Spinal cord (tissue), 10 donors: ENCODE data around the gene ST7. TPM values are rescaled to one million over a fixed set of nuclear protein-coding genes. Genes with fewer than 3 reads are reported as not detected.

Source experiments
- DNase-seq, 6 donors: peaks; one replicate each; pipeline versions ENCODE4 v3.0.0 to v3.0.0-alpha.2; 2013 to 2015; ENCODE audit warnings: low spot score in 6 of 6, low read depth in 4 of 6
- H3K27ac ChIP-seq: one replicate; pipeline ENCODE4 v1.5.1; 2013; ENCODE audit warnings: low read depth, low read length, control low read depth
- H3K27me3 ChIP-seq: one replicate; pipeline ENCODE4 v1.6.1; 2013; ENCODE audit warnings: low read length; ENCODE audit not compliant: control insufficient read depth, insufficient read depth
- H3K36me3 ChIP-seq: one replicate; pipeline ENCODE4 v1.6.1; 2013; ENCODE audit warnings: low read length; ENCODE audit not compliant: control insufficient read depth, insufficient read depth
- H3K4me1 ChIP-seq: one replicate; pipeline ENCODE4 v1.6.1; 2013; ENCODE audit warnings: low read length; ENCODE audit not compliant: control insufficient read depth, insufficient read depth
- H3K4me3 ChIP-seq: one replicate; pipeline ENCODE4 v1.5.1; 2013; ENCODE audit warnings: low read depth, low read length, control low read depth
- H3K9me3 ChIP-seq: one replicate; pipeline ENCODE4 v1.6.1; 2013; ENCODE audit warnings: low read length; ENCODE audit not compliant: control insufficient read depth, insufficient read depth
- WGBS: methylation state at CpG from one replicate; pipeline ENCODE4 v1.1.5; 2013; ENCODE audit warnings: missing lambda C conversion rate; ENCODE audit not compliant: insufficient coverage; 5-methylcytosine and 5-hydroxymethylcytosine counted together
- polyA plus RNA-seq, 2 donors: library from polyadenylated mRNA; unstranded; fragments of 120-200 nt; gene quantifications; one replicate each; pipeline ENCODE4 v1.2.1, GENCODE V29; 2013; ENCODE audit not compliant: insufficient read length in 2 of 2
- total RNA-seq, 2 donors: library from RNA; depleted of rRNA in 1 of 2; stranded (reverse); fragments of 120-200 nt in 1 of 2; fragments of >200 nt in 1 of 2; gene quantifications; one replicate each; pipeline versions ENCODE4 v1.2.3 to v1.2.4, GENCODE V29; 2013 to 2014
- donor health status: healthy.

The ST7 gene
- total and polyA plus RNA-seq, 4 donors, result 27.0 to 35.7 (median 31.8) TPM

DNA sequence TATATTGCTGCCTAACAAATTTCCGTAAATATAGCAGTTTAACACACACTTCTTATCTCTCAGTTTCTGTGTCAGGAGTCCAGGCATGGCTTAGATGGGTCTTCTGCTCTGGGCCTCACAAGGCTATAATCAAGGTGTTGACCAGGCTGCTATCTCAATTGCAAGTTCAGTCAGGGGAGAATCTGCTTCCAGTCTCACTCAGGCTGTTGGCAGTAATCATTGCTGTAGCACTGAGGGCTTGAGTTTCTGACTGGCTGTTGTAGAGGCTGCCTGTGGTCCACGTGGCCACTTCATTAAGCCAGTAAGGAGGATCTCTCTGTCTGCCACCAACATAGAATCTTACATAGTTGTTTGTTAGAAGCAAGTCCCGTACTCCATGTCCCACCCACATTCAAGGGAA is 138.4 kb downstream of the ST7 start:
- Histone ChIP-seq H3K27me3 (no peaks in the 10 kb centered on the region), H3K4me1 (peaks cover 8% of the 10 kb centered on the region), H3K9me3 (no peaks in the 10 kb centered on the region), H3K27ac (no peak overlapping the region), H3K4me3 (no peak overlapping the region), H3K36me3 (no peaks in the 10 kb centered on the region)
- no CpG with 5 or more reads among the region's 3 CpGs for WGBS
- no peak for DNase-seq

DNA sequence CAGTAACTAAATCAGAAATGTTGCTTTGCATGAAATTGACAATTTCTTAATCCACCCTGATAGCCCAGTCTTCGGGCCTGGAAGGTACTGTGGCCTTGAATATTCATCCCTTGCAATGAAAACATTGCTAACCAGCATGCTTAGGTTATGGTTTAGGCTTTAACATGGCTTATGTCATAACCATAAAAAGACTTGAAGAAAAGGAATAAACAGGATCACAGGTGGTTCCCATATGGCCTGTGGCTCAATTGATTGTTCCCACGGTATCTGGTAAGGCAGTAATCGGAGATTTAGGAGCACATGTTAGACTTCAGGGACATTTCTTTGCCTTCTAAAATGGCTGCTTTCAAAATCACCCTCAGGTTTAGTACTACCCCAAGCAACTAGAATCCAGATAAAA is 139.5 kb downstream of the ST7 start:
- Histone ChIP-seq H3K9me3 (no peaks in the 10 kb centered on the region), H3K27me3 (no peaks in the 10 kb centered on the region), H3K4me3 (no peak overlapping the region), H3K27ac (no peak overlapping the region), H3K4me1 (peaks cover 8% of the 10 kb centered on the region), H3K36me3 (no peaks in the 10 kb centered on the region)
- DNase-seq, result no peak
- 44% methylated on average over 2 of the region's 3 CpGs for WGBS

DNA sequence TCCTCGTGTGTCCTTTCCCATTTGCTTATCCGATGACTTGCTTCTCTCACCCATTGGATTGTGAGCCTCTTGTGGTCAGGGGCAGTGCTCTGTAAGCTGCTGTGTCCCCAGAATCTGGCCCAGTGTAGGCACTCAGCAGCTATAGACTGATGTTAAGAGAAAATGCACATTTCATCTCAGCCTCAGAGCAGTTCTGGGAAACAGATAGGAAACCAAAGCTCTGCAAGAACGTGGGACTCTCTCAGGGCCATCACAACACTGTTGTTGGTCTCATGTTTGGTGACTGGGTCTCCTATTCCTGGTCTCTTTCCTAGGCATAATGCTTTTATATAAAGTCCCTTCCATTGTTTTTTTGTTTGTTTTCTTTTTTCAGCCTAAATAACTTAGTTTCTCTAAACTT is 141.2 kb downstream of the ST7 start:
- DNase-seq, result no peak
- no peaks in the 10 kb centered on the region for H3K27me3 ChIP-seq
- no peak overlapping the region for H3K4me3 ChIP-seq
- H3K36me3 ChIP-seq, result no peaks in the 10 kb centered on the region
- WGBS, result 86% methylated on average over 1 of the region's 3 CpGs
- peaks cover 8% of the 10 kb centered on the region for H3K4me1 ChIP-seq
- no peaks in the 10 kb centered on the region for H3K9me3 ChIP-seq
- H3K27ac ChIP-seq, result no peak overlapping the region

DNA sequence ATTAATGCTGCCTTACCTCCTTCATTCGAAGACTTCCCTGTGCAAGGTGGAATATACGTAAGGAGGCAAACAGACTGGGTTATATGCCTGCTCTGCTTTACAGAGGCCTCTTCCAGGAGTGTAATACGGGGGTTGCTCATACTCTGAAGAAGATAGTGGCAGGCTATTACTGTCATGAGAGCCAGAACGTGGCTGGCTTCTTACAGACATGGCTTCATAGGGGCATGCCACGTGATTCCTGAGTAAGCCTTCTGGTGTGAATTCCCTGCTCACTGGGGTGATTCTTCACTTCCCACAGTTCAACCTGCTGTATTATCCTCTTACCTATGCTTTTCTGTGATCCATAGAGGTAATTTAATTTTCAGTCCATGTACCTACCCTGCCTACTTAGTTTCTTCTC is 141.8 kb downstream of the ST7 start:
- no peaks in the 10 kb centered on the region for H3K36me3 ChIP-seq
- H3K4me1 ChIP-seq, result peaks cover 8% of the 10 kb centered on the region
- WGBS, result 75% methylated on average over 3 of the region's 5 CpGs
- no peak overlapping the region for H3K4me3 ChIP-seq
- no peaks in the 10 kb centered on the region for H3K27me3 ChIP-seq
- no peaks in the 10 kb centered on the region for H3K9me3 ChIP-seq
- H3K27ac ChIP-seq, result no peak overlapping the region
- no peak for DNase-seq

- no CpG with 5 or more reads among the region's 4 CpGs for WGBS
- peak in 1 of 6 donors; percentile 44 for DNase-seq
- no peaks in the 10 kb centered on the region for H3K9me3 ChIP-seq
- H3K4me1 ChIP-seq, result peaks cover 5% of the 10 kb centered on the region
- no peak overlapping the region for H3K4me3 ChIP-seq
- no peak overlapping the region for H3K27ac ChIP-seq
- H3K27me3 ChIP-seq, result no peaks in the 10 kb centered on the region
- H3K36me3 ChIP-seq, result no peaks in the 10 kb centered on the region
Observed at GRCh38 chr7:117096330-117096729, 143.0 kb downstream of the ST7 start.

GRCh38 chr7:117096942-117097341 is 143.6 kb downstream of the ST7 start:
- DNase-seq, result peak in 1 of 6 donors; percentile 55
- Histone ChIP-seq H3K27me3 (no peaks in the 10 kb centered on the region), H3K9me3 (no peaks in the 10 kb centered on the region), H3K4me1 (peaks cover 2% of the 10 kb centered on the region), H3K36me3 (no peaks in the 10 kb centered on the region), H3K4me3 (no peak overlapping the region), H3K27ac (no peak overlapping the region)

DNA sequence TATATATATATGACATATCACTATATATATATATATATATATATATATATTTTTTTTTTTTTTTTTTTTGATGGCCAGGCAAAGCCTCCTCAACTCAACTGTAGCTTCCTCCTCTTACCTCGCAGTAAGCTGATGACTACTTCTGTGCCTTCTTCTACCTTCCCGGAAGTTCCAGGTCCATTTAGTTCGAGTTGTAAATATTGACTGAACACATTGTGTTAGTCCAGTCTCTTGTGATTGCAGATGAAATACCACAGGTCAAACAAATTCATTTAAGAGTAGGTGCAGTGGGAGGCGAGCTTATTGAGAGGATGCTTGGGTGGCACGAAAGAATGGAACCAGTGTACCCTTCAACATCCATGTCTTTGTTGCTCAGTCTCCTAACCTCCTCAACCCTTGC is 144.6 kb downstream of the ST7 start:
- H3K27ac ChIP-seq, result no peak overlapping the region
- no peaks in the 10 kb centered on the region for H3K9me3 ChIP-seq
- no peak overlapping the region for H3K4me3 ChIP-seq
- H3K4me1 ChIP-seq, result no peaks in the 10 kb centered on the region
- WGBS, result 100% methylated on average over 2 of the region's 5 CpGs
- H3K36me3 ChIP-seq, result no peaks in the 10 kb centered on the region
- no peak for DNase-seq
- H3K27me3 ChIP-seq, result no peaks in the 10 kb centered on the region

GRCh38 chr7:117098457-117098856 is 145.2 kb downstream of the ST7 start:
- H3K27ac ChIP-seq, result no peak overlapping the region
- H3K36me3 ChIP-seq, result no peaks in the 10 kb centered on the region
- H3K27me3 ChIP-seq, result no peaks in the 10 kb centered on the region
- no peaks in the 10 kb centered on the region for H3K4me1 ChIP-seq
- DNase-seq, result no peak
- no peaks in the 10 kb centered on the region for H3K9me3 ChIP-seq
- no peak overlapping the region for H3K4me3 ChIP-seq
- WGBS, result no CpG with 5 or more reads among the region's 1 CpG

GRCh38 chr7:117101026-117101425 is 147.7 kb downstream of the ST7 start:
- Histone ChIP-seq H3K4me1 (no peaks in the 10 kb centered on the region), H3K27me3 (no peaks in the 10 kb centered on the region), H3K4me3 (no peak overlapping the region), H3K36me3 (no peaks in the 10 kb centered on the region), H3K27ac (no peak overlapping the region), H3K9me3 (no peaks in the 10 kb centered on the region)
- no CpG with 5 or more reads among the region's 2 CpGs for WGBS
- DNase-seq, result no peak

DNA sequence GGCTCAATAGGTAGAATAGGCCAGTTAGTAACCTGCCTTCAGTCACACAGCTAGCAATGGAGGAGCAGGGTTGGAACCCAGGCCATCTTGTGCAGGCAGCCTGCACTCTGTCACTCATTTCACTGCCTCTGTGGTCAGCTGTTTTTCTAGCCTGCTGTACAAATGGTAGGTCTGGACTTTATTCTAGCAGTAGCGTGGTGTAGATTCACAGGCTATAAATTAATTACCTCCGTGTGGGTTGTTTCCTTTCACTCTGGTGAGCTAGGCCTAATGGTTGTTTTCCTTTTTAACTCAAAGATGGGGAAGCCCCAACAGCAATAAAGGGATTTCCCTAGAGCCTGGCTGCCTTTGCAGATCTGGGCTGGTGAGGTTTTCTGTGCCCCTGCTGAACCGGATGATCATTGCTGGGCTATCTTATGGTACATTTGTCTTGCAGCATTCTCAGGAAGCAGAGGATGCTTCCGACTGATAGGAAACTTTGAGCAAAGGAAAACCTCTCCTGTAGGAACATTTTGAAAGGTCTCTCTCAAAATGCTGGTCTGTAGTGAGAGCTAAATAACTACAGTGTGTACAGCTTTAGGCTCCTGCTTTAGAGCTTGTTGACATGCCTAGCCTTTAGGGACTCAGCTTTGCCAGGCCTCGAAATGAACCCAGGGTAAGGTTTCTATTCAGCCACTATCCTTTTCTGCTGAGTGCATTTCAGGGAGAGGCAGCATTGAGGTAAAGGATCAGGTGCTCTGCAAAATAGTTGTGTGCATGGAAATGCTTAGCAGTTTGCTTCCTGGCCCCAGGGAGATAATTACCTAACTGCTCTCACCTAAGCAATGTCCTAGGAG is 157.4 kb downstream of the ST7 start:
- no peaks in the 10 kb centered on the region for H3K4me1 ChIP-seq

More for the DNA sequence above, 157.4 kb downstream of the ST7 start:
- H3K27me3 ChIP-seq, result no peaks in the 10 kb centered on the region
- H3K36me3 ChIP-seq, result no peaks in the 10 kb centered on the region
- peak in 1 of 6 donors; percentile 26 for DNase-seq
- peaks cover 4% of the 10 kb centered on the region for H3K9me3 ChIP-seq
- H3K27ac ChIP-seq, result no peak overlapping the region
- no peak overlapping the region for H3K4me3 ChIP-seq
- 61% methylated on average over 2 of the region's 5 CpGs for WGBS
